ENCODE results near the gene POLE2. TPM values are rescaled to one million over a fixed set of nuclear protein-coding genes. Genes with fewer than 3 reads are reported as not detected.
A peak's percentile ranks its signal among the peaks of the same experiment; 100 is the strongest.

POLE2 gene
- total RNA-seq, 3 donors from 2014 or later, result 1.7 to 8.1 (median 2.9) TPM

DNA sequence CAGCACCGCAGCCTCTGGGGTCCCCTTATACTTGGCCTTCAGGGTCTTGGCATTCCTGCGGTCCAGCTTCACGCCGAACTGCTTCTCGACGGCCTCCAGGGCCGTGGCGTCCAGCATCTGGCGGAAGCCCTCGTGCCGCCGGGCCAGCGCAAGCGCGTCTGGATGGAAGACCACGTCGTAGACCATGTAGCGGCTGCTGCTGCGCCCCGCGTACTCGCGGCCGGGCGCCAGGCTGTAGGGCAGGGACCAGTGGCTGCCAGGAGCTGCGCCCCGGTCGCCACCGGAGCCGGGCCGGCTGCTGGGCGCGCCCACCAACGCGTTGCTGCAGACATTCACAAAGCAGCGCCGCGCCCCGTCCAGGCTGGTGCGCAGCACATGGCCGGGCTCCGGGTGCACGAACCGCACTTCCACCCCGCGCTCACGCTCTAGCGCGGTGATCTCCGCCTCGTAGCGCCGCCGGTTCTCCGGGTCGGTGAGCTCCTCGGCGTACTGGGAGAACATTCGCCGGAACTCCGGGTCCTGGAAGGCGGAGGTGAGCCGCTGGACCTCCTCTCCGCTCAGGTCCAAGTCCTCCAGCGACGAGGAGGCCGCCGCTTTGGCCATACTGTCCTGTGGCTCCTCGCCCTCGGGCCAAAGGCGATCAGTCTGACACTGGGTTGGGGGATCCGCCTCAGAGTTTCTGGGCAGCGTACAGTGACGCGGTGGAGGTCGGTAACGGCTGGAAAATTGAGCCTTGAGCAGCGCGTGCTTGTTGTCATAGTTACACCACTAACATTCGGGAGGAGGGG lies 53.3 kb downstream of the POLE2 start, which contains the start of gene DNAAF2:
Gene DNAAF2 (minus strand): TSS at position 698 of the 788 bp plus-strand sequence. CDS start 95 bp downstream, at position 603.
- peaks cover 9% of the 10 kb centered on the region for H3K4me1 ChIP-seq (ENCODE audit: low read depth)
- no peaks in the 10 kb centered on the region for H3K36me3 ChIP-seq (ENCODE audit: low read depth)
- intact Hi-C loops (cut with DNase I, micrococcal nuclease), result loop anchor here (5.0 to 10.0 kb wide), 2 partner anchors 130 to 133 kb away; partner anchors contain the start of gene KLHDC2 (in 2 of the 2)
- DNase-seq, result peak; percentile 75 to 85 (median 82)
- H3K4me3 ChIP-seq, result peak within 1 kb of the TSS; percentile 96
- peak; percentile 70 for ATAC-seq
- TF ChIP-seq, protein P1, sequence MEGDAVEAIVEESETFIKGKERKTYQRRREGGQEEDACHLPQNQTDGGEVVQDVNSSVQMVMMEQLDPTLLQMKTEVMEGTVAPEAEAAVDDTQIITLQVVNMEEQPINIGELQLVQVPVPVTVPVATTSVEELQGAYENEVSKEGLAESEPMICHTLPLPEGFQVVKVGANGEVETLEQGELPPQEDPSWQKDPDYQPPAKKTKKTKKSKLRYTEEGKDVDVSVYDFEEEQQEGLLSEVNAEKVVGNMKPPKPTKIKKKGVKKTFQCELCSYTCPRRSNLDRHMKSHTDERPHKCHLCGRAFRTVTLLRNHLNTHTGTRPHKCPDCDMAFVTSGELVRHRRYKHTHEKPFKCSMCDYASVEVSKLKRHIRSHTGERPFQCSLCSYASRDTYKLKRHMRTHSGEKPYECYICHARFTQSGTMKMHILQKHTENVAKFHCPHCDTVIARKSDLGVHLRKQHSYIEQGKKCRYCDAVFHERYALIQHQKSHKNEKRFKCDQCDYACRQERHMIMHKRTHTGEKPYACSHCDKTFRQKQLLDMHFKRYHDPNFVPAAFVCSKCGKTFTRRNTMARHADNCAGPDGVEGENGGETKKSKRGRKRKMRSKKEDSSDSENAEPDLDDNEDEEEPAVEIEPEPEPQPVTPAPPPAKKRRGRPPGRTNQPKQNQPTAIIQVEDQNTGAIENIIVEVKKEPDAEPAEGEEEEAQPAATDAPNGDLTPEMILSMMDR (IDR thresholded peaks at IDR 0.05), result no peak
- no peaks in the 10 kb centered on the region for H3K9me3 ChIP-seq

GRCh38 chr14:49633640-49634546 lies 54.1 kb downstream of the POLE2 start:
- peak; percentile 93 for ATAC-seq
- peak; percentile 88 to 97 (median 94) for DNase-seq
- TF ChIP-seq, protein P1 (IDR thresholded peaks at IDR 0.05), result peak; percentile 86
- intact Hi-C loops (cut with DNase I, micrococcal nuclease), result loop anchor here (5.0 to 10.0 kb wide), 2 partner anchors 131 to 133 kb away; partner anchors contain the start of gene KLHDC2 (in 2 of the 2)
- Histone ChIP-seq H3K4me3 (peak overlapping the region; percentile 96), H3K36me3 (ENCODE audit: low read depth) (no peaks in the 10 kb centered on the region), H3K9me3 (no peaks in the 10 kb centered on the region), H3K4me1 (ENCODE audit: low read depth) (peaks cover 9% of the 10 kb centered on the region)

DNA sequence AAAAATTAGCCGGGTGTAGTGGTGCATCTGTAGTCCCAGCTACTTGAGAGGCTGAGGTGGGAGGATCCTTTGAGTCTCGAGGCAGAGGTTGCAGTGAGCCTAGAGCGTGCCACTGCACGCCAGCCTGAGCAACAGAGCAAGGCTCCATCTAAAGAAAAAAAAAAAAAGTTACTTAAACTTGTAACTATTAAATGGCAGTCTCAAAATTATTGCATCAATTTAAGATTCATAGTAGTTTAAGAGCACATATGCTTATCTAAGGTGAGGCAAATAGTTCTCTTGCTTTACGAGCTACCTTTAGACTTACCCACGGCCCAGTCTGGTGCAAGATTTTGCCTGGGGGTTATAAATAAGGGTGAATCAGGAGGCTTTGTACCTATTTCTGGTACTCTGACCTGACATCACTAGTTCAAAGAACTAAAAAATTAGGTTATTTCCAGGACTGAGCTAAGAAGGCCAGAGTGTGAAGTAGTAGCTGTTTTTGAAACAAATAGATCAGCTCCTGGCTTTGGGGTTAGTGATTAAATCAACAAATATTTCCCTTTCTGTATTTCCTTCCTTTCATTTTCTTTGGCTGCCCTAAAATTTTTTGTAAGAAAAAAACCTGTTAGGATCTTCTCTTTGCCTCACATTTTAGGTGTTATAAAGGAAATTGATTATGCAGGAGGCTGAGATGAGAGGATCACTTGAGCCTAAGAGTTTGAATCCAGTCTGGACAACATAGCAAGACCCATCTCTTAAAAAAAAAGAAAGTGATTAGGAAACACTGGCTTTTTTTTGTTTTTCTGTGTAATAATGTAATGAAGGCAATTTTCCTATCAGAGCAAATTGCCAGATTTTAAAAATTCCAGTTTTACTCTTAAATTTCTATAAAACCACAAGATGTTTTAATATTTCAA lies 63.8 kb downstream of the POLE2 start:
- Histone ChIP-seq H3K4me3 (no peak overlapping the region), H3K36me3 (ENCODE audit: low read depth) (no peaks in the 10 kb centered on the region), H3K9me3 (no peaks in the 10 kb centered on the region), H3K4me1 (ENCODE audit: low read depth) (peaks cover 31% of the 10 kb centered on the region)
- intact Hi-C loops (cut with DNase I, micrococcal nuclease), result no loop called here
- TF ChIP-seq, protein P1 (IDR thresholded peaks at IDR 0.05), result no peak
- DNase-seq (peak in 1 of 3 donors; percentile 21), ATAC-seq (peak; percentile 37)

DNA sequence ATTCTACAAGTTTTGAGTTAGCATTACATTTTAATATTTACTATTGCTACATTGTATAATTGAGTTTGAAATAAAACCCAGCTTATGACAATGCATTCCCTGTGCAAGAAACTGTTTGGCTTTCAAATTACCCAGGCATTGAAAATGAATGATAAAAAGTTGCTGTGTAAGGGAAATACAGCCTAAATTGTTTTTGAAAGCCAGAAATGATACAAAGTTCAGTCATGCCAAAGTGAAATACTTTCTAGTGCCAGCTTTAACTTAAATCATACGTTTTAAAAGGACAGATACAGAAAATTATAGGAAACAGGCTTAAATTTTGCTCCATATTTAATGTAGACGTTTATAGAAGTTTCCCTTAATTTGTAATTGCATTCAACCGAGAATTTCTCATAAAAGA lies 64.6 kb downstream of the POLE2 start:
- TF ChIP-seq, protein P1 (IDR thresholded peaks at IDR 0.05), result no peak
- H3K9me3 ChIP-seq, result no peaks in the 10 kb centered on the region
- no peak overlapping the region for H3K4me3 ChIP-seq
- peaks cover 39% of the 10 kb centered on the region for H3K4me1 ChIP-seq (ENCODE audit: low read depth)
- no peak for DNase-seq
- intact Hi-C loops (cut with DNase I, micrococcal nuclease), result no loop called here
- no peaks in the 10 kb centered on the region for H3K36me3 ChIP-seq (ENCODE audit: low read depth)
- no peak for ATAC-seq
